ENCODE data around the gene LRIF1. TPM values are rescaled to one million over a fixed set of nuclear protein-coding genes. Genes with fewer than 3 reads are reported as not detected.

Gene LRIF1
- total RNA-seq, 2 donors from 2014 or later: 12.8 to 38.3 TPM

DNA sequence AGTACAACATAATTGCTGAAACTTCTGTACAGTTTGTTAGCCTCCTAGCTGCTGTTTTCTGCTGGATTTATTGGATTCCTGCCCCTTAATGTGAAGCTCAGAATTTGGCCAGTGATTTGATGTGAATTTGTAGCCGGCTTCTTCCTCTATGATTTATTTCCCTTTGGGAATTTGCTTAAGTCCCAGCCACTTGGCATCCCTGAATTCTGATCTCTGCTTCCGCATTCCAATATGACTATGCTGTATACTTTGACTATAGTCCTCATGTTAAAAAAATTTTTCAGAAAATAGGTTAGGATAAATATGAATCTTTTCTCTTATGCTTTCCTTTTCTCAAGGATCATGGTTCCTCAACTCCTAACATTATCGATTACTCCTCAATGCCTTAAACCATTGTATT is 12.4 kb upstream of the LRIF1 start:
- H3K4me1 ChIP-seq (replicated peaks): no peaks in the 10 kb centered on the region
- no peaks in the 10 kb centered on the region for H3K36me3 ChIP-seq
- no peak for DNase-seq (ENCODE audit: low spot score)
- TF ChIP-seq POLR2A (IDR thresholded peaks at IDR 0.05) (no peak), POLR2AphosphoS5 (IDR thresholded peaks at IDR 0.05) (no peak)
- TF ChIP-seq, protein P1, sequence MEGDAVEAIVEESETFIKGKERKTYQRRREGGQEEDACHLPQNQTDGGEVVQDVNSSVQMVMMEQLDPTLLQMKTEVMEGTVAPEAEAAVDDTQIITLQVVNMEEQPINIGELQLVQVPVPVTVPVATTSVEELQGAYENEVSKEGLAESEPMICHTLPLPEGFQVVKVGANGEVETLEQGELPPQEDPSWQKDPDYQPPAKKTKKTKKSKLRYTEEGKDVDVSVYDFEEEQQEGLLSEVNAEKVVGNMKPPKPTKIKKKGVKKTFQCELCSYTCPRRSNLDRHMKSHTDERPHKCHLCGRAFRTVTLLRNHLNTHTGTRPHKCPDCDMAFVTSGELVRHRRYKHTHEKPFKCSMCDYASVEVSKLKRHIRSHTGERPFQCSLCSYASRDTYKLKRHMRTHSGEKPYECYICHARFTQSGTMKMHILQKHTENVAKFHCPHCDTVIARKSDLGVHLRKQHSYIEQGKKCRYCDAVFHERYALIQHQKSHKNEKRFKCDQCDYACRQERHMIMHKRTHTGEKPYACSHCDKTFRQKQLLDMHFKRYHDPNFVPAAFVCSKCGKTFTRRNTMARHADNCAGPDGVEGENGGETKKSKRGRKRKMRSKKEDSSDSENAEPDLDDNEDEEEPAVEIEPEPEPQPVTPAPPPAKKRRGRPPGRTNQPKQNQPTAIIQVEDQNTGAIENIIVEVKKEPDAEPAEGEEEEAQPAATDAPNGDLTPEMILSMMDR (IDR thresholded peaks at IDR 0.05): no peak
- WGBS: 88% methylated on average over 3 of the region's 3 CpGs
- intact Hi-C loops (cut with DNase I): no loop called here
- no peaks in the 10 kb centered on the region for H3K27me3 ChIP-seq (replicated peaks; ENCODE audit: insufficient read depth)
- no peaks in the 10 kb centered on the region for H3K9me3 ChIP-seq
- no peak overlapping the region for H3K4me3 ChIP-seq
- no peak overlapping the region for H3K27ac ChIP-seq

DNA sequence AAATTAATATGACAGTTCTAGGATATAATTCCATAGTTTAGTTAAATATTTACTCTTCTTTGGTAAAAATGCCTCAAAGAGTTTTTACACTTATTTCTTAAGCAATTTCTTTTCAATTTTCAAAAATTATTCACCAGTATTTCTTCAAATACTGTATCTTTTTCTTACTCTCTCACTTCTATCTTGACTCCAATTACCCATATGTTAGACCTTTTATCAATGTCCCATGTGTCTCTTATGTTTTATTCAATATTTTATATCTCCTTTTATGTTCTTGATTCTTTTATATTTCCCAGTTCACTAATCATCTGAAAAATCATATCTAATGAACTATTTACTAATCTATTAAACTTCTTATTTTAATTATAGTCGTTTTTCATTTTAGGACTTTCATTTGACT is 11.5 kb upstream of the LRIF1 start:
- Histone ChIP-seq H3K9me3 (no peaks in the 10 kb centered on the region), H3K27me3 (replicated peaks; ENCODE audit: insufficient read depth) (no peaks in the 10 kb centered on the region), H3K36me3 (no peaks in the 10 kb centered on the region), H3K27ac (no peak overlapping the region), H3K4me1 (replicated peaks) (no peaks in the 10 kb centered on the region), H3K4me3 (no peak overlapping the region)
- intact Hi-C loops (cut with DNase I): no loop called here
- no peak for TF ChIP-seq POLR2AphosphoS5 (IDR thresholded peaks at IDR 0.05)
- TF ChIP-seq, protein P1 (IDR thresholded peaks at IDR 0.05): no peak
- no peak for TF ChIP-seq POLR2A (IDR thresholded peaks at IDR 0.05)
- no peak for DNase-seq (ENCODE audit: low spot score)
- WGBS: 66% methylated on average over 1 of the region's 1 CpG

DNA sequence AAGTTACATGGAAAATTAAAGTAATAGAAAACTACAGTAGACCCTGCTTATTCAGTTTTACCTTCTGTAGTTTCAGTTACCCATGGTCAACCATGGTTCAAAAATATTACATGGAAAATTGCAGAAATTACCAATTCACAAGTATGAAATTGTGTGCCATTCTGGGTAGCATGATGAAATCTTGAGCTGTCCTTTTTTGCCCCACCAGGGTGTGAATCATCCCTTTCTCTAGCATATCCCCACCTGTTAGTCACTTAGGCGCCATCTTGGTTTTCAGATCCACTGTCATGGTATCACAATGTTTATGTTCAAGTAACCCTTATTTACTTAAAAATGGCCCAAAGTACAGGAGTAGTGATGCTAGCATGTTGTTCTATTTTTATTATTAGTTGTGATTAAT is 3.5 kb upstream of the LRIF1 start:
- TF ChIP-seq POLR2AphosphoS5 (IDR thresholded peaks at IDR 0.05) (no peak), POLR2A (IDR thresholded peaks at IDR 0.05) (no peak)
- TF ChIP-seq, protein P1 (IDR thresholded peaks at IDR 0.05): no peak
- Histone ChIP-seq H3K36me3 (no peaks in the 10 kb centered on the region), H3K27ac (no peak overlapping the region), H3K9me3 (no peaks in the 10 kb centered on the region), H3K27me3 (replicated peaks; ENCODE audit: insufficient read depth) (no peaks in the 10 kb centered on the region), H3K4me3 (no peak overlapping the region), H3K4me1 (replicated peaks) (no peaks in the 10 kb centered on the region)
- intact Hi-C loops (cut with DNase I): no loop called here
- no peak for DNase-seq (ENCODE audit: low spot score)
- 60% methylated on average over 1 of the region's 1 CpG for WGBS

DNA sequence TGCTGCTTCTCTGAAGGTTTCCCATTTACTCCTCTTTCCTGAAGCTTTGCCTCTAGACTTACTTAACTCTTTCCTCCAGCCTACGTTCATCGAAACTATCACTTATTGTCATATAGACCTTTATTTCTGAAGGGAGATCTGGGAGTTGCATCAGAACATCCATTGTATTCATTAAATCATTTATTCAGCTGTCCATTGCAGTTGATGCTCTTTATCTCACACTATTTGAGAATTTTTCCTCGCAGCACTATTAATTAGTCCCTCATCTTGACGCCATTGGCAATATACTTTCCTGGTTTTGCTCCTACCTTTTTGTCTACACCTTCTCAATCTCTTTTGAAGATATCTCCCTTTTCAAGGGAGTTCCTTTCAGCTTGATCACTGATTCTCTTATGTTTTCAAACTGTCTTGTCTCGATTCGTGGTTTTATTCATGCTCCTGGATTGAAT is 757 bp upstream of the LRIF1 start:
- peak overlapping the region; percentile 53 to 56 for H3K4me3 ChIP-seq
- H3K27ac ChIP-seq: peak overlapping the region; percentile 89 to 92
- 56% methylated on average over 6 of the region's 6 CpGs for WGBS
- intact Hi-C loops (cut with DNase I): no loop called here
- no peaks in the 10 kb centered on the region for H3K4me1 ChIP-seq (replicated peaks)
- no peaks in the 10 kb centered on the region for H3K36me3 ChIP-seq
- H3K27me3 ChIP-seq (replicated peaks; ENCODE audit: insufficient read depth): no peaks in the 10 kb centered on the region
- H3K9me3 ChIP-seq: no peaks in the 10 kb centered on the region
- TF ChIP-seq POLR2A (IDR thresholded peaks at IDR 0.05): no peak
- TF ChIP-seq, protein P1 (IDR thresholded peaks at IDR 0.05): no peak
- TF ChIP-seq POLR2AphosphoS5 (IDR thresholded peaks at IDR 0.05): no peak
- no peak for DNase-seq (ENCODE audit: low spot score)

DNA sequence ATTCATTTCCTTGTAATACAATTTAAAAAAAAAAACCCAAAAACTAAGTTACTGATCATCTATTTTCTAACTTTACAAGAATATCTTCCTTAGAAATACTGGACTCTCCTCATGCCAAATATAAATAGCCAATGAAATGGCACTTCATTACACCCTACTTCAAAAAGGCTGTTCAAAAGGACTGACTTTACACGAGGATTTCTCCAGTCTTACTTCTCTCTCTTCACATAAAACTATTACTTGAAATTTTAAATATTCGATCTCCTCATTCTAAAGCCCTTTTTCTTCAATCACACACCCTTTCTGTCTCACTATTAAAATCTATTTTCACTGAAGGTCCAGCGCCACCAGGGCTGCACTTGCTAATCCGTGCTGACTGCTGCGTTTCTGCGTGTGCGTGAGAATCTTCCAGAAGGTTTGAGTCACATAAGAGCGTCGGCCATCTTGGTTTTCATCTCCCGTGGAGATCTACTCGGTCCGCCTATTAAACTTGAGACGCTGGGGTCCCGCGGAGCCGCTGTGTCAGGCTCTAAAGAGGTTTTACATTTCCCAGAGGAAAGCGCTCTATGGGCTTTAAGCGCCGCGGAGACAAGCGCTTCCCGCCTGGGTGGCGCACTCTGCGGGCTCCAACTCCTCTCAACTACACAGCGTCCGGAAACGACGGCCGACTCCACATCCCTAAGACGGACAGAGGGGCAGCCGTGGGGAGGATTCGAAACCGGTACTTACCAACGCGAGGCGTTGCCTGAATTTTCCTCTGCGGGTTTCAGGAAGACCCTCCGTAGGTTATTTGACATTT is 631 bp downstream of the LRIF1 start:
- Histone ChIP-seq H3K4me3 (peak overlapping the region; percentile 53 to 56), H3K36me3 (no peaks in the 10 kb centered on the region), H3K9me3 (no peaks in the 10 kb centered on the region), H3K4me1 (replicated peaks) (no peaks in the 10 kb centered on the region), H3K27me3 (replicated peaks; ENCODE audit: insufficient read depth) (no peaks in the 10 kb centered on the region), H3K27ac (peak overlapping the region; percentile 89 to 92)
- DNase-seq (ENCODE audit: low spot score): peak; percentile 35
- 7% methylated on average over 38 of the region's 38 CpGs for WGBS
- intact Hi-C loops (cut with DNase I): no loop called here
- TF ChIP-seq POLR2A (IDR thresholded peaks at IDR 0.05) (no peak), POLR2AphosphoS5 (IDR thresholded peaks at IDR 0.05) (no peak)
- TF ChIP-seq, protein P1 (IDR thresholded peaks at IDR 0.05): no peak
